ENCODE data around the gene TRAF7.
"Not testable (repeated sequence)": the region's sequence is repeated elsewhere in the genome, so short reads cannot be mapped to it uniquely, and the experiment has no call there.

TRAF7 gene

DNA sequence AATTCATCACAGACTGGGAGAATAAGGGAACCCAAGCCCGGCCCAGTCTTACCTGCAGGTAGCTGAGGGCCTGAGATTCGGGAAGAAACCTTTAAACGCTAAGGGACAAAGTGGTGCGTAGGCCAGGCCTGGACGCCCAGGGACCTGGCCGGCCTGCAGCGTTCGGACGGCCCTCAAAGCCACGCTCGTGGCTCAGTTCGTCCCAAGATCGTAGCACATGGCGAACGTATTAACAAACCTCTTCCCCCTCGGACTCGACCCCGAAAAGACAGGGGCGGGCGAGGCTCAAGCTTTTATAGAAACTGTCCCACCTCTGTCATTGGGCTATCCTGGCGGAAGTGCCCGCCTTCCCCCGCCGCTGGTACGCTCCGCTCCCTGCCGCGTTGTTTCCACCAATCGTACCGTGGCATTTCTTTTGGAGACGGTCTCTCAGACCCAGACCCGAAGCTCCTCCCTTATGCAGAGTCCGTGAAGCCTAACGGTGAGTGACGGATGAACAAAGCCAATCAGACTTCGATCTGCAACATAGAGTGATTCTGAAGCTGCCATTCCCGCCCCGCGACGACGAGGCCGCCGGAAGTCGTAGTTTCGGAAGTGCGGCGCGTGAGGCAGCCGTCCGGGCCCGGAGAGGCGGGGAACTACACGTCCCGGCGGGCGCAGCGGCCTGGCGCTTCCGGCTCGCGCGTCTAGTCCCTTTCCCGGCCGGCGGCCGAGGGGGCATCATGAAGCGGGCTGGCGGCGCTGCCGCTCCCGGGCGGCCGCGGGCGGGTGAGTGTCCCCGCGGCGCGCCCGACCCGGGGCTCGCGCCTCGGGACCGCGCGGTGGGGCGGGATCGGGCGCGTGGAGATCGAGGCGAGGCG lies at the start of gene TRAF7:
Gene TRAF7 (plus strand): TSS at position 692 of the 860 bp plus-strand sequence. CDS start 8,139 bp downstream, outside the sequence.
- peak; percentile 99 to 100 for DNase-seq

DNA sequence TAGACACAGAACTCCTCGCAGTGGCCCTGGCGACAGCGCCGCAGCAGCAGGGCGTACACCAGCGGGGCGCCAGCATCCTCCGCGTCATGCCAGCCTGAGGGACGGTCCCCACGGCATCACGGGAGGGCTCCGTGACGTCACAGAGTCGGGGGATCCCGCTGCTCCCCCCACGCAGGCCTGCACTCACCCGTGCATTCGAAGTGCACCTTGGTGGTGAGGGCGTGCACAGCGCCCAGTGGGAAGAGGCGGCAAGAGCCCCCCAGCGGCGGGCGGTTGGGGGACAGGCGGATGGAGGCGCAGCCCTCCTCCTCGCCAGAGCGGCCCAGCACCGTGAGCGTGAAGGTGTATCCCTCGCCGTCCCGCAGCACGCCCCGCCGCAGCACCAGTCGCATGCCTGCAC lies 49.4 kb upstream of the TRAF7 start:
- not testable (repeated sequence) for DNase-seq

DNA sequence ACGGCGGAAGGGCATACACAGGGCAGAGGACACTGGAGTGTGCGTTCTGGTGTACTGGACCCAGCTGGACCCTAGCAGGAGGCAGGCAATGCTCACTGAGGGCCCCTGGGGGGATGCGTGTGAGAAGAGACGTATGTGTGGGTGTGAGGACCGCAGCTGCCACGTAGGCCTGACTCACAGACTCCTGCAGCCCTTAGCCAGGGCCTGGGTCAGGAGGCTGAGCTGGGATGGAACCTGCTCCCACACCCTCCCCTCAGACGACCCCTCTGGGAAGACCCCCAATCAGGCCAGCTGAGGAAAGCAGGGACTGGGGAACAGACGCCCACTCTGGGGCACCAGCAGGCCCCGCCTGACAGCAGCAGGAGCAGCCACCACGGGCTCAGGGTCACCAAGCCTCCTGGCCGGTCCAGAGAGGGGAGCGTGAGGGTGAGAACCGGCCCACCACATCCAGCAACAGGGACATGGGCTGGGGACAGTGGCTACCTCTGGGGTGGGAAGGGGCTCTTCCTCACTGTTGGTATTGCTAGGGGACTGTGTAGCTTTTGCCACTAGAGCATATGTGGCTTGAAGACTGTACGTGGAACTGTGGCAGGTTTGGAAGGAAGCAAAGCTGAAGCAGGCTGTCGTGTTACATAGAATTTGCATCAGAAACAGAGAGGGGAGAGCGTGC lies 48.3 kb upstream of the TRAF7 start:
- not testable (repeated sequence) for DNase-seq

DNA sequence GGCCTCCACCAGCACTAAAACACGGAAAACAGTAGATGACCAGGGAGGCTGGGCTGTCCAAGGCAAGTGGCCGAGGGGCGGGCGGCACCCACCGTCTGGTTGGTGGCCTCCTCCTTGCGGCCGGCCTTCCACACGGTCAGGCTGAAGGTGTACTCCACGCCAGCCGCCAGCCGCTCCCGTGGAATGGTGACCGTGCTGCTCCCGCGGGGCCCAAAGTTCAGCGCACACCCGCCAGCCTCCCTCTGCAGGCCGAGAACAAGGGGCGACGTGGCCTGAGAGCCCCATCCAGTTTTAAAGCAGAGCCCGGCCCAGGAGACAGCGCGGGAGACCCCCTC lies 47.8 kb upstream of the TRAF7 start:
- DNase-seq, result not testable (repeated sequence)

DNA sequence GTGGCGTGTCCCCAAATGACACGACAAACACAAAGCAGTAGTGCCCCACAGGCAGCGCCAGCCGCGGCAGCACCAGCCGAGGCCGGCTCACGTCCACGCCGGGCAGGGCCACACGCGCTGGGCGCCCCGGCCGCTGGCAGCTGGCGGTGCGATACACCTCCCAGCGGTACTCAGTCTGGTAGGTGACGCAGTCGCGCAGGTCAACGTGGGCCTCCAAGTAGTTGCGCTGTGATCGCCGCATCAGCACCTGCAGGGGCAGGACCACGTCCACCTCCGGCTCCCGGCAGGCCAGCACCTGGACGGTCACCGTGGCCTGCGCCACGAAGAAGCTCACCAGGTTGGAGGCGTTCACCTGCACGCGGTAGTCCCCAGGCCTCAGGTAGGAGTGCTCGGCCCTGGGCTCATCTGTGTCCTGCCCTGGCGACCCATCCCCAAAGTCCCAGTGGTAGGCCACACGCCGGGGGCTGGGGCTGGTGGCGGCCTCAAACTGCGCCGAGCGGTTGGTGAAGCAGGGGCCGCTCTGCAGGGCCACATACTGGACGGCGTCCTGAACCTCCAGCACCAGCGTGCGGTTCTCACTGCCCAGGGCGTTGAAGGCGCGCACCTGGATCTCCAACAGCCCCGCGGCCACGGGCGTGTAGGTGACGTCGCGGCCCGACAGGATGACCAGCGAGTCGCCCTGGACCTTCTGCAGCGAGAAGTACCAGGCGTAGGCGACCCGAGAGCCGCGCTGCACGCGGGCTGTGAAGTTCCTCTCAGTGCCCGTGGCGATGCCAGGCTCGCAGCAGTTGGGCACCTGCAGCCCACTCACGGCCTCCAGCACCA lies 46.9 kb upstream of the TRAF7 start:
- not testable (repeated sequence) for DNase-seq

DNA sequence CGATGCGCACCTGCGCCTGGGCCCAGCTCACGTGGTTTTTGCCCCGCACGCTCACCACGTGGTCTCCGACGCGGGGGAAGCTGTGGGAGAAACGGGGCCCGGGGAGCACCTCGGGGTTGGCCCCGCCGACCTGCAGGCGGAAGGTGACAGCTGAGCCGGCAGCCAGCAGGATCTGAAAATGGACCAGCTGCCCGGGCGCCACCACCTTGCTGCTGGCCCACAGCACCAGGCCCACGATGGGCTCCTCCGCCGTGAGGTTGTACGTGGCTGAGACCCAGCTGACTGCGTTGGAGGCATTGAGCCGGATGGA lies 46.4 kb upstream of the TRAF7 start:
- DNase-seq, result not testable (repeated sequence)

DNA sequence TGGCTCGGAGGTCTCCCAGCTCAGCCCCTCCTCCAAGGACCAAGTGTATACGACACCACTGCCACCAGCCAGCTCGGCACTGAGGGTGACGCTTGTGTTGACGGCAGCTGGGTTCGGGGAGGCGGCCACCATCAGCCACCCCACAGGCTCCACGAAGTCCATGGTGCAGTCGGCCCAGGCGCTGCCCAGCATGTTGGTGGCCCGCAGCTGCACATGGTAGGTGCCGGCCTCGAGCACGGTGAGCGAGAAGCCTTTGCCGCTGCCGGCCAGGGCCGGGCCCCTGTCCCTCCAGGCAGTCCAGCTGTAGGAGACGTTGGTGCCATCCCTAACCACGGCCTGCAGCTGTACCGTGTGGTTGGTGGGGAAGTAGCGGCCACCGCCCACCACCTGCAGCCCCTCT lies 45.7 kb upstream of the TRAF7 start:
- not testable (repeated sequence) for DNase-seq

DNA sequence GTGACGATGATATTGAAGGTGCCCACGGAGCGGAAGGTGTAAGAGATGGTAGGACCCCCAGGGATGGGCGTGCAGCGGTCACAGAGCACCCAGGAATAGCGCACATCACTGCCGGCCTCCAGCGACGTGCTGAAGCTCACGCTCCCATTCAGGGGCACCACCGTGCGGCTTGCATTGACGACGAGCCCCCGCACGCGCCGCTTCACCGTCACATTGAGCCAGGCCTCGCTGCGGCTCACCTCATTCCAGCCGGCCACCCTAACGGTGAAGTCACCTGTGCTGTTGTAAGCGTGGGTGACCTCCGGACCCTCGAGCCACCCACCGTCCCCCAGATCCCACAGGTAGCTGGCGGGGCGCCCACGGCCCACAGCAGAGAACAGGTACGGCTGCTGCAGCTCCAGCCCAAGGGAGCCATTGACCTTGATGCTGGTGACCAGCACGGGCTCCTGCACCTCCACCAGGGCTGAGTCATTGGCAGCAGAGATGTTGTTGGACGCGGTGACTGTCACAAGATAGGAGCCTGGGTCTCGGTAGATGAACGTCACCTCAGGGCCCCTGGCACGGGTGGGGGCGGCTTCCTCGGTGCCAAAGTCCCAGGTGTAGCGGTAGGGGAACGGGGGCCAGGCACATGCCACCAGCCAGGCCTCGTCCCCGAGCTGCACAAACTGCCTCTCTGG lies 45.1 kb upstream of the TRAF7 start:
- not testable (repeated sequence) for DNase-seq

DNA sequence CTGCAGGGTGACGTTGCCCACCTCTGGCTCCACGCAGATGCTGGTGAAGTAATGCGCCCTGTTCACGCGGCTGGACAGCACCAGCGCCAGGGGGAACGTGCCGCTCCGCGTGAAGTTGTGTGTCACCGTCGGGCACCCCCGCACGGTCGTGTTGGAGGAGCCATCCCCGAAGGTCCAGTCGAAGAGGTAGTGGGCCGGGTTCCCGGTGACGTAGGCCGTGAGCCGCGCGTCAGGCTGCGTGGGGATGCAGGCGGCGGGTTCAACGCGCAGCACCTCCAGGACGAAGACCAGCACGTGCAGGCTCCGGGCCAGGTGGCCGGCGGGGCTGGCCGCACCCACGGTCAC lies 44.6 kb upstream of the TRAF7 start:
- not testable (repeated sequence) for DNase-seq

DNA sequence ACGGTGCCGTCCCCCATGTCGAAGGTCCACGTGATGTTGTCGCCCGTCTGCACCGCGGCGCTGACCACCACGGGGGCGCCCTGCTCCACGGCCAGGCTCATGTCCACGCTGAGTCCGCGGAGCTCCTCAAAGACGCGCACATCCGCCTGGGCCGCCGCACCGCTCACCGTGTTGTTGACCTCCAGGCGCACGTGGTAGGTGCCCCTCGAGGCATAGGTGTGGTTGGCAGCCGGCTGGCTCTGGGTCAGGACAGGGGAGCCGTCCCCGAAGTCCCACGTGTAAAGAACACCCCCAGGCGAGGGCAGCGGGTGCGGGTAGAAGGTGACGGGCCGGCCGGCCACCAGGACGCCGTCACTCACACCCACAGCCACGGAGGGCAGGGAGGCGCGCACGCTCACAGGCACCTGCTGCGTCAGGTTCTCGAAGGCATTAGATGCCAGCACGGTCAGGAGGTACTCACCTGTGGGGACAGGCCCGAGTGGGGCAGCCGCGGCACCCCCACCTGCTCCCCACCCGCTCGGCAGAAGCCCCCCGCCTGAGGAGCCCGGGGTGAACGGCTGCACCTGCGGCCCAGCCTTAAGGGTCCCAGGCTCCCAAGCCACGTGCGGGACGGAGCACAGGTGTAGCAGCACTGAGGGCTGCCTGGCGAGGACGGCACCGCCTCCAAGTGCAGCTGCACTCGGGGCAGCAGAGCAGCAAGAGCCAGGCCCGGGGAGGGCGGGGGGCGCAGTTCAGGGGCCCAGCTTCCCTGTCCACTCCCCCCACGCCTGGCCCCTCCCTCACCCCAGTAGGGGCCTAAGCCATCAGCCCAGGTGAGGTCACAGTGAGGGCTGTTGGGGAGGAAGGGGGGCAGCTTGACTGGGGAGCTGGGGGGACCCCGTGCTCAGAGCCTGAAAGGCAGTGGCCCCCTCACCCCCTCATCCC lies 43.9 kb upstream of the TRAF7 start:
- DNase-seq, result not testable (repeated sequence)

DNA sequence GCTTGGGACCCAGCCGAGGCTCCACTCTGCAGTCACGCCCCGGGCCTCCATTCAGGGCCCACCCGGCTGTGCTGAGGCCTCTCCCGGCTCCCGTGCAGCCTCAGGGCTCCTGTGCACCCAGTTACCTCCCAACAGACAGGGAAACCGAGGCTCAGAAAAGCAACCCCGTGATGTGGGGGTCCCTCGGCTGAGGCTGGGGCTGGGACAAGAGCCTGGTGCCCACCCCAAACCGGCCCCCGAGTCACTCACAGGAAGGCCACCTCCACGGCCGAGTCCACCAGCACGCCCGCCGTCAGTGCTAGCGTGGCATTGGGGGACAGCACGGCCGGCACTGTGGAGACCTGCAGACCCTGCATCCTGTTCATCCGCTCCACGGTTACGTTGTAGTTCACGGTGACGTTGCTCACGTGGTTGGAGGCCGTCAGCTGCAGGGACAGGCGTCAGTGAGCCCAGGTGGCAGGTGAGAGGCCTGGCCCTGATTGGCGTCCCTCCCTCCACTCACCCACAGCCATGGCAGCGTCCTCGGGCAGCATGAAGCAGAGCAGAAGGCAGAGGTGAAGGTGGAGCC lies 43.0 kb upstream of the TRAF7 start:
- DNase-seq, result not testable (repeated sequence)

DNA sequence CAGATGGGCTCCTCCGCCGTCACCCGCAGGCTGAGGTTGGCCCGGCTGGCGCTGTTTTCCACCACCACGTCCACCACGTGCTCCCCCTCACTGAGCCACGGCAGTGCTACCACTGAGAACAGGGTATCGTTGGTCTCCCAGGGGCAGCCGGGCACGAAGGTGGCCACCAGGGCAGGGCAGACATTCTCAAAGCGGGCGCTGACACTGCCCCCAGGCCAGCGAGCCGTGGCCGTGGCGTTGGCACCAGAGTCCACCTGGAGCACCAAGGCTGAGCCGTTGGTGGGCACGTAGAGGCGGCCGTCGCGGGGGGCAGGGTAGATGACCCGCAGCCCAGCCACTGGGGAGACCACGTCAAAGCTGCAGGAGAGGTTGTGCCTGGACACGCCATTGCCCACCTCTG lies 41.4 kb upstream of the TRAF7 start:
- DNase-seq, result not testable (repeated sequence)

DNA sequence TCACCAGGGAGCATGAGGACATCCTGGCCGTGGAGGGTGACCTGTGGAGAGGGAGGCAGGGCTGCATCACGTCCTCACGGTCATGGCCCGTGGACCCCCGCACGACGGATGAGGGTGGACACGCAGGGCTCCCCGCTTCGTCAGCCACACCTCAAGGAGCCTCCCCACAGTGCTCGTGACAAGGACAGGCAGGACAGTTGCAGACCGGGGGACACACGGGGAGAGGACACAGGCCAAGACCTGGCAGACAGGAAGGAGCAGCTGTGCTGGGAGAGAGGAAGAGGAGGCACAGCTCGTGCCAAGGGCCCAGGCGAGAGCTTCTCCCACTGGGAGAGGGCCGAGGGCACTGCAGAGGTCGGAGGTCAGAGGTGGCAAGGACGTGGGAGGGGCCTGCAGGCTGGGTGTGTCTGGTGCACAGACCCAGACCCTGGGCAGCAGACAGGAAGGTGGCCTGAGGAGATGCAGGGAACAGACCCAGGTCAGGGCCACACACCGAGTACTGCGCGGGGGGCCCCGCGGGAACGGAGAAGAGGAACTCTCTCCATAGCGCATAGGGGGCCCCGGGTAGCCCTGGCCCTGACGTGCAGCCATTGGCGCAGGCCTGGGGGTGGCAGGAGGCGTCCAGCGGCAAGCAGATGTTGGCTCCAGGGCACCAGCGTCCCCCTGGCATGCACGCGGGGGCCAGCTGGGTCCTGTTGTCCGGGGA lies 40.5 kb upstream of the TRAF7 start:
- not testable (repeated sequence) for DNase-seq

DNA sequence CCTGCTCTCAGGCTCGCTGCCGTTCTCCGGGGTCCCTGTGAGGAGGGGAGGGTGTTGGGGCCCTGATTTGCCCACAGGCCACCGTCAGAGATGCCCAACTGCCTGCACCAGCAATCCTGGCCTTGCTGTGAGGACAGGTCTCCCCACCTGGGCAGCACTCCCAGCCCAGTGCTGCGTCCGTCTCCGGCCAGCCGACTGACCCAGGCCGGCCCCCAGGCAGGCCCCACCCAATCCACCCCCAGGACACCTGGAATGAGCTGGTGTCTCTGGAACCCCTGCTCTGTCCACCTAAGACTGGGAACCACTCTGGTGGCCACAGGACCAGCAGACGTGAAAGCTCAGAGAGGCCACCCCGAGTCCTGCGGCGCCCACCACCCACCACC lies 40.0 kb upstream of the TRAF7 start:
- DNase-seq, result no peak

DNA sequence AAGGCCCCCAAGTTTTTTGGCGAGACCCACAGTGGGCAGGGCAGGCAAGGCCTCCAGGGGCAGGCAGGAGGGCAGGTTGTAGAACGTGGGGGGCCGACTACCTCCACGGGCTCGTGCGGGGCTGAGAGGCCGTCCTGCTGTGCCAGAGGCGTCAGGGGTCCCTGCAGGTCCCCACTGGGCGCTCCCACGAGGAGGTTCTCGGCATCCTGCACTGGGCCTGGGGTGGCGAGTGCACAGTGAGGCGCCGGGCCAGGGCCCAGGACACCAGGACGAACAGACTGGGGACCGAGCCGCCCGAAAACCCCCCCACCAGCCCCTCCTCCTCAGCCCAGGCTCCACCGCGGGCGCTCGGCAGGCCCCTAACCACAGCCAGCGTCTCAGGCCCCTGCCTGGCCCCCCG lies 39.2 kb upstream of the TRAF7 start:
- DNase-seq, result not testable (repeated sequence)

DNA sequence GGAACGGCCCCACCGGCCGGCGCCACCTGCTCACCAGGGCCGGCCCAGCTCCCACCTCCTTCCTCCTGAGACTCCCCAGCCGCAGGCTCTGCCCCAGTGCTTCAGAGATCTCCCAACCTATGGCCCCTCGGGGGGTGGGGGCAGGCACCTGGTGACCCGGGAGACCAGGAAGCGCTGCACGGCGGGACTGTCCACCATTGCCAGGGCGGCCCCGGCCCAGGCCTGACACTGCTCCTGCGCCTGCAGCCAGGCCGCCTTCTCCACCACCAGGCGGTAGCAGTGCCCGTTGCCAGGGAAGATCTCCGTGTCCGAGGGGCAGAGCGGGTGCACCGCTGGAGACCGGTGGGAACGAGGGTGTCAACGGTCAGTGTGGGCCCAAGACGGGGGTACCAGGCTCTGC lies 38.2 kb upstream of the TRAF7 start:
- DNase-seq, result not testable (repeated sequence)

DNA sequence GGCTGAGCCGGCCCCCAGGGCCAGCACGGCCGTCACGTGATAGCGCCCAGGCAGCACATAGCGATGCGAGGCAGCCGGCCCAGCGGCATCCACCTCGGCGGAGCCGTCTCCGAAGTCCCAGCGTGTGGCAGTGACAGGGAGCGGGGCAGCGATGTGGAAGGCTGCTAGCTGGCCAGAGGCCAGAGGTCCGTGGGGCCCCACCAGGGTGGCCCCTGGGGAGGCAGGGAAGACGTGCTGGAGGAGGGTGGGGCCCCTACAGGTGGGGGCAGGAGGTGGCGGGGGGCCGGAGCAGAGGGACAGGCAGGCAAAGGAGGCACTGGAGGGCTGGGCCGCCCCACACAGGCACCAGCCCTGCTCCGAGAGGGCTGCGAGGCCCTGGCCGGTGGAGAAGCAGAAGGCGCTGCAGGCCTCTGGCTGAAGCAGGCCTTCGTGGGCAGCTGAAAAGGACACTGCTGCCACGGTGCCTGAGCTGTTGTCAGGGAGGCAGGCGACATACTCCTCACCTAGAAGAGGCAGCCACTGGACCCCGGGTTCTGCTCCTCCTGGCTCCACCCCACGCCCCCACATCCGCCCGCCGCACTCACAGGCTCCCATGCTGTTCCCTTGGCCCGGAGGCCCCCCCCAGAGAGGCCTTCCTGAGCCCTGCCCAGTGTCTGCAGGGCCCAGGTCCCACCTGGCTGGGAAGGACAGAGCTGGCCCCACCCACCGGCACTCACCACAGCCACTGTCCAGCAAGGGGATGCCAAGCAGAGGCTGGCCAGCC lies 37.4 kb upstream of the TRAF7 start:
- DNase-seq, result not testable (repeated sequence)

DNA sequence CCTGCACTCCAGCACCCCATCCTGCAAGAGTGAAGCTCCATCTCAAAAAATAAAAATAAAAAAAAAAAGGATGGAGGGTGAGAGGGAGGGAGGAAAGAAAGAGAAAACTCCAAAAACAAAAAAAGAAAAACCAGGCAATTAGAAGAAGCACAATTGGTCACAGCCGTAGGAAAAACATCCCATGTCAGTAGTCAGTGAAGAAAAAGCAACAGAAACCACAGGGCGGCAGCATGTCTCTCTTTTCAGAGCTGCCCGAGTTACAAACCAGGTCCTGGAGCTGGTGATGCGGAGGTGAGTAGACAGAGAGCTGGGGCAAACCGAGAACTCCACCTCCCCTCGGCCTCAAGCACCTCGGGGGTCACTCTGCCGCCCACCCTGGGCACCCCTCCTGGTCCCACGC lies 34.3 kb upstream of the TRAF7 start:
- not testable (repeated sequence) for DNase-seq

DNA sequence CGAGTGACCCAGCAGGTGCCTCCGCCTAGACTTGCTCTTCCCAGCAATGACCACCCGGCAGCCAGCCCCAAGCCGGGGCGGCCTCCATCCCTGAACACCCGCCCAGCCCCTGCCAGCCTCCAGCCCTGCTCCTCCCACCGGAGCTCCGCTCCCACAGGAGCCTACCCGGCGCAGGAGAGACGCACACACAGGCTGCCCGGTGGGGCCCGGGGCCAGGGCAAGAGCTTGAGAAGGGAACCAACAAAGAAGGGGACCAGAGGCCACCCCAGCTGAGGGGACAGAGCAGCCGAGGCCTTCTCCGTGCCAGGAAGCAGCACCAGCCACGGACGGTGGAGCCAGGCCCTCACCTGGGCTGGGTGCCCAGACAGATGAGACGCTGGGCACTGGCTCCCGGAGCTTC lies 33.7 kb upstream of the TRAF7 start:
- no peak for DNase-seq

DNA sequence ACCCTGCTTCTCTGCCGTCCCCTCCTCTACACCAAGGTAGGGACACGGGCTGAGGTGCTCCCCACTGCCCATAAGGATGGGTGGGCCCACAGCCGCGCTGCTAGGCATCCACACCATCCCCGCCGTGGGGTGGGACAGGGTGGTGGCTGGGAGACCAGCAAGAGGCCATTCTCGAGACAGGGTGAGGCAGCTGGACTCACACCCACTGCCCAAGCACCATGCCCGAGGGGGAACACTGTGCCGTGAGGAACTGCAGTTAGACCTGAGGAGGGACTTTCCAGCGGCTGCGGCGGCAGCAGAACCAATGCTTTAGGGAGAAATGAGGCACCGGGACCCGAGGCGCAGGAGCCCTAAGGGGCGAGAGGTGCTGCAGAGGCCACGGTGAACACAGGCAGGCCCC lies 33.2 kb upstream of the TRAF7 start:
- DNase-seq, result no peak
